Panc1 (cell line): ENCODE measurements around the gene HS6ST3.

Experiments used
- CTCF ChIP-seq: fragments of 450-650 bp; IDR thresholded peaks from 2 replicates; pipeline ENCODE4 v1.5.1; 2017; ENCODE audit warnings: mild to moderate bottlenecking
- POLR2AphosphoS5 ChIP-seq: IDR thresholded peaks from 2 replicates; pipeline ENCODE4 v1.6.1; 2012; ENCODE audit warnings: mild to moderate bottlenecking, low read depth, low read length, moderate library complexity
- REST ChIP-seq, 2 experiments: IDR thresholded peaks; 2 replicates each; pipeline ENCODE4 v1.6.1; 2011 to 2012; ENCODE audit warnings: low read depth in 2 of 2, control low read depth in 1 of 2, low read length in 1 of 2, mild to moderate bottlenecking in 1 of 2, moderate library complexity in 1 of 2; ENCODE audit not compliant: insufficient read depth in 1 of 2
- SIN3A ChIP-seq: IDR thresholded peaks from 2 replicates; pipeline ENCODE4 v1.6.1; 2012; ENCODE audit warnings: low read depth, mild to moderate bottlenecking, low read length, moderate library complexity, borderline replicate concordance; ENCODE audit not compliant: insufficient read depth

GRCh38 chr13:96481482-96481881 is 391.6 kb downstream of the HS6ST3 start:
- no peak for TF ChIP-seq POLR2AphosphoS5
- TF ChIP-seq CTCF: no peak
- no peak for TF ChIP-seq SIN3A
- TF ChIP-seq REST (IDR thresholded peaks at IDR 0.05; ENCODE audit: insufficient read depth in 1 of 2, low read depth in 2 of 2, low read length in 1 of 2): no peak
